HG03039 (cell line): ENCODE results near the gene SLC13A4.
"Not testable (repeated sequence)": the region's sequence is repeated elsewhere in the genome, so short reads cannot be mapped to it uniquely, and the experiment has no call there.

Experiments used
- ATAC-seq: cut with Tn5 transposase; IDR thresholded peaks from one replicate; pipeline ENCODE4 v1.9.1; 2021; ENCODE audit warnings: mild to moderate bottlenecking, moderate library complexity; ENCODE audit not compliant: unreplicated experiment

Gene SLC13A4

GRCh38 chr7:135704074-135704473 lies 23.9 kb downstream of the SLC13A4 start:
- ATAC-seq: no peak

- ATAC-seq: no peak
Measured at GRCh38 chr7:135697276-135698049, 30.5 kb downstream of the SLC13A4 start.

- no peak for ATAC-seq
Measured at GRCh38 chr7:135693558-135693957, 34.4 kb downstream of the SLC13A4 start.

DNA sequence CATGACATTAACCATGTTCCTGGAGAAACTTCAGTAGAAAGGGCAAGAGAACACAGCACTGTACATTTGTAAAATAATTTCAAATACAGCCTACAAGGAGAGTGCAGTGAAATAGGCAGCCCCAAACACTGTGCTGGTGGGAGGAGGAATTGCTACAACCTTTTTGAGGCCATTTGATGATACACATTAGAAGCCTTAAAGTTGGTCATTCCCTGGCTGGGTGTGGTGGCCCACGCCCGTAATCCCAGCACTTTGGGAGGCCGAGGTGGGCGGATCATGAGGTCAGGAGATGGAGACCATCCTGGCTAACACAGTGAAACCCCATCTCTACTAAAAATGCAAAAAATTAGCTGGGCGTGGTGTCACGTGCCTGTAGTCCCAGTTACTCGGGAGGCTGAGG lies 35.4 kb downstream of the SLC13A4 start:
- ATAC-seq: not testable (repeated sequence)

DNA sequence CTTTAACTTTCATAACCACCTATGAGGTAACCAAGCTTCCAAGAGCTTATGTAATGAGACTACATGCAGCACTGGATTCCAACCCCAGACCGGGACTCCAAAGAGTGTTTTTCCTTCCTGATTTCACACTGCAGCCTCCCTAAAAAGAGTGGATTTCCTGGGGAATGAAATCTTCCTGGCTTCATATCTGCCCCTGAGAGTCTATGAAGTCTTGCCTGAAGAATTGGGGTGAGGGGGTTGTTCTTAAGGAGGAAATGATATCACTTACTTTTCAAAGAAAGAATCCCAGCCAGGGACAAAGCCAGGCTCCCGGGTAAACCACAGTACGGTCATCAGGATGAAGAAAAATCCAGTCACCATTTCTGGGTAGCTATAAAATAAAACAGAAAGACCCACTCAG lies 35.9 kb downstream of the SLC13A4 start:
- no peak for ATAC-seq

- ATAC-seq: no peak
Measured at GRCh38 chr7:135690566-135690965, 37.4 kb downstream of the SLC13A4 start.

- no peak for ATAC-seq
Measured at GRCh38 chr7:135687466-135687865, 40.5 kb downstream of the SLC13A4 start.

GRCh38 chr7:135685306-135686084 lies 42.5 kb downstream of the SLC13A4 start:
- no peak for ATAC-seq

GRCh38 chr7:135684699-135685098 lies 43.3 kb downstream of the SLC13A4 start:
- no peak for ATAC-seq

- no peak for ATAC-seq
Measured at GRCh38 chr7:135684136-135684535, 43.9 kb downstream of the SLC13A4 start.

- ATAC-seq: no peak
Measured at GRCh38 chr7:135683609-135684008, 44.4 kb downstream of the SLC13A4 start.

GRCh38 chr7:135682191-135682590 lies 45.8 kb downstream of the SLC13A4 start:
- ATAC-seq: no peak

DNA sequence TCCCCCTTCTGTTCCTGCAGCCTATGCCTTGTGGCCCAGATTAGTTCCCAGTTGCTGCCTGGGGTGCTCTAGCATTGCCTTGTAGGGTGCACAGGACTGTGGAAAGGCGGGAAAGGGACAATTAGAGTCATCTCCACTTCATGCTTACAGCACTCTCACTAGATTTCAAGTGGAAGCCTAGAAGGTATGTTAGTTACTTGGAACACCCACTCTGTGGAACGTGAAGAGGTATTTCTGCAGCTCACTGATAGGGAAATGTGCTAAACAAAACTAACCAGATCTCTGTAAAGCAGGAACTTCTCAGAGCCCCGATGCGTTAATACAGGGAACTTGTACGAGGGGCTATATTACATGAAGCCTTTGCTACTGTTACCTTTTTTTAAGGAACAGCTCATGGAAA lies 46.2 kb downstream of the SLC13A4 start:
- ATAC-seq: no peak

DNA sequence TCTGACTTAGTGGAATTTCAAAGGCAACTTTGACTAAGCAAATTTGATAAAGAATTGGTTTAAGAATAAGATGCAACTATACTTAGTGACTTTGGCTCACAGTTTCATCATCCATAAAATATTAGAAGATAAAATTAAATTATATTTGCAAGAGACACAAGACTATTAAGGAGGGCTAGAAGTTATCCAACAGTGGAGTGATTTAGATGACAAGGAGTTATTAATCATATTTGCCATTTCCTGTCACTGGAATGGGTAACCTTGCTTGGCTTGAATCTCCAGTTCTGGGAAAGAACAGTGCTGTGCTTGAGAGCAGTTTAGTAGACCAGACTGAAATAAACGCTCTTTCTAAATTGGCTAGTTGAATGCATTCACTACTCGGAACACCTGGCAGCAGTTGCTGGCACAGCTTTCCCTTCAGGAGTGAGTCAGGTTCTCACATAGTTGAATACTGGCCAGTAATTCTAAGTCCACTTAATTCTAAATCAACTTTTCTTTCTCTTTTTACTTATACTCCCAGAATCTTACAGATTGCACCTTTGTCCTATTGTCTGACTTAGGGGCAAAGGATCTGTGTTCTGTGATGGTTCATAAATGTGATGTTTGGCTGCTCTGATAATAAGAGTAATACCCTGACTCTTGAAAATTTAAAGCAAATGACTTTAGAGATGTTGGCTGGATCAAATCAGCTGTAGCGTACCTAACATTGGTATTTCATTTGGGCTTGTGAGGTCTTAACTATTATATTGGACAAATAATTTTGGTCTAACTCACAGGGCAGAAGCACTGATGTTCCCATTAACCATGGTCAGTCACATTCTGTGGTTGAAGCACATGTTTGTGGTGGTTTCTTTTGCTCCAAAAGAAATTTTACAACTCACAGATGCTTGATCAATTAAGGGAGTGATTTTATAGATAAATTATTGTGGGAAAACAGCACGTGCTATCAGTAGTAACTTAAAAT lies 49.1 kb downstream of the SLC13A4 start:
- no peak for ATAC-seq

DNA sequence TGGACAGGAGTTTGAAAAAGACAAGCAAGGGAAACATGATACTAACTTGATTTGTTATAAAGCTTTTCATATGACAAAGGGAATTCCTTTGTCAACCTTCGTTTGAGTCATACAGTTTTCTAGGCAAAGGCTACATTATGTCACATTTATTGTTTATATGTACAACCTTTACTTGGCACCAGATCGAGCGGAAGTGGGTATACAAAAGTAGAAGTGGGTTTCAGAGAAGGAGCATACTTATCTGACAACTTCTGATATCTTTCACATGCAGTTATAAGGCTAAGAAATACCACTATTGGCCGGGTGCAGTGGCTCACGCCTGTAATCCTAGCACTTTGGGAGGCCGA lies 54.7 kb downstream of the SLC13A4 start:
- no peak for ATAC-seq

GRCh38 chr7:135672560-135673359 lies 55.2 kb downstream of the SLC13A4 start:
- ATAC-seq: no peak

DNA sequence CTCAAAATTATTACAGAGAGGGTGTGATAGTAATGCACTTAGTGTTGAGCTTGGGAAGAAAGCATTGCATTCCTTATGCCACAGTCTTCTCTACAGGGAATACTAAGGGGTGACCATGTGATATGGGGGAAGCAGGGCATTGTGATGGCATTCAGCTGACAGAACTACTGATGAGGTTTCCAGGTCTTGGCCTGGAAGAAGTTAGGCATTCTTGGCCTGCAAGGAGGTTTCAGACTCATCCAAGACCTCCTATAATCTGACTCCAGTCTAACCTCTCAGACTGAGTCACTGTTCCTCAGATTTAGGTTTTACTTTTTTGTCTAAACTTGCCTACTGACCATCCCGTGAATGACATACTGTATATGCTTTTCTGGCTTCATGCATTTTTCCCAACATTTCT lies 57.8 kb downstream of the SLC13A4 start:
- no peak for ATAC-seq

DNA sequence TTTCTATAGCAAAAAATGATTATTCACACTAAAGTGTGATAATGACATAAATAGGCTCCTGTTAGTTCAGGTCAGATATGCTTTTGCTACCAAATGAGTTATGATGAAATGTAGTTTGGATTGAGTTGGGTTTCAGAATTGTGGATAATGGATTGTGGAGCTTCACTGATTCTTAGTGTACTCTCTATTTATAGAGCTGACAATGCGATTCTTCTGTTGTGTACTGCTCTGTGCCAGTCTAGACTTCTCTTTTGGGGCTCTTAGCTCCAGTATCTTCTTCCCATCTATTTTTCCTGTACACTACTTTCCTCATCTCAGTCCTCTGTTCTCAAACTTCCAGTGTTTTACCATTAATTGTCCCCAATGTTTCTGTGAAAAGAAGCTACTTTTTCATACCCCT lies 58.2 kb downstream of the SLC13A4 start:
- no peak for ATAC-seq

- not testable (repeated sequence) for ATAC-seq
Measured at GRCh38 chr7:135668852-135669395, 59.1 kb downstream of the SLC13A4 start.

- not testable (repeated sequence) for ATAC-seq
Measured at GRCh38 chr7:135667626-135668025, 60.4 kb downstream of the SLC13A4 start.
